Right ventricle myocardium superior (tissue), 1 donor: ENCODE data around the gene MTX3. TPM values are rescaled to one million over a fixed set of nuclear protein-coding genes. Genes with fewer than 3 reads are reported as not detected.

Source experiments
- ATAC-seq: fragments of 200-7000 bp; cut with Tn5 transposase; one replicate; pipeline ENCODE4 v1.9.1; 2020; ENCODE audit warnings: mild to moderate bottlenecking; ENCODE audit not compliant: poor library complexity
- DNase-seq: peaks from one replicate; pipeline ENCODE4 v3.0.0-alpha.2; 2020
- intact Hi-C: fragments of 100-400 bp; cut with DNase I; formaldehyde crosslinking; loops from one replicate; pipeline ENCODE4 v1.11.2; 2022
- total RNA-seq: library from RNA; stranded (reverse); fragmentation: NEBNext Ultra II Directional; extraction: Animal tissue kit (Norgen Biotek cat#: 25700); gene quantifications from one replicate; pipeline ENCODE4 v1.2.1, GENCODE V29; 2021
- donor health status: DM: no; HTN: yes; CAD: no; lungs with severe emphysema.

Gene MTX3
- total RNA-seq, 1 donor from 2014 or later: 8.2 TPM

DNA sequence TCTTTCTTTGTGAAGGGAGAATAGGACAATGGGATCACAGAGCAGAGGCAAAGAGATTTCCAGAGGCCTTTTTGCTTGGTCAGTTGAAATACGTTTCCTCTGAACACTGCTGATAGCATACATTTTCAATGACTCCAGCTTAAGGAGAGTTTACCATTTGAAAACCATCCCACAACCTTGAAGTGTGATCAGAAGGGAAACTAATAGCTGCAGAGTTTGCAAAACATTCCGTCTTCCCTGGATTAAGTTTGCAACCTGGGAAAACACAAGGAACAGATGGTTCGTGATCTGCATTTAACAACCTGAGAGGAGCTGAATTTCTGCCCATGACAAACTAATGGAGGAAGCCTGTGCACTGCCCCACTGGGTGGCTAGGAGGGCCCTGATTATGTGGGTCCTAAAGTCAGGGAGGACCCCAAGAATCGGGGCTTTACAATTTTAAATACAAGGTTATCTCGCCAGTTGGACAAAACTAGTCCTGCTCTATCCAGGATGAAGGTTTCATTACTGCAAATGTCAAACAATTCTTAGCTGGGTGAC lies 35.6 kb downstream of the MTX3 start:
- intact Hi-C loops: no loop called here
- ATAC-seq (no peak), DNase-seq (no peak)

DNA sequence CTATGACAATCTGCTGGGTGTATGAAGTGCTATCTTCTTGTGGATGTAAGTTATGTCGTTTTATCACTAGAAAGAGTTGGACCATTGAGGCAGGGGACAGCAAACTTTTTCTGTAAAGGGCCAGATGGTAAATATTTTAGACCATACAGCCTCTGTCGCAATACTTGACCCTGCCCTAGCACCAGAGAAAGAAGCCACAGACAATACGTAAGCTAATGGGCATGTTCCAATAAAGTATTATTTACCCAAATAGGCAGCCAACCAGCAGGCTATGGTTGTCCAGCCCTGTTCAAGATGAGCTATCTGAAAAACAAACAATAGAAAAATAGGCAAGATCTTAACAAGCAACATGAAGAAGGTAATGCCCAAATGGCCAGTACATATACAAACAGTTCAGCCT lies 36.4 kb downstream of the MTX3 start:
- intact Hi-C loops: no loop called here
- ATAC-seq: no peak
- DNase-seq: no peak

GRCh38 chr5:79947567-79947966 lies 43.5 kb downstream of the MTX3 start:
- intact Hi-C loops: no loop called here
- ATAC-seq (no peak), DNase-seq (no peak)

DNA sequence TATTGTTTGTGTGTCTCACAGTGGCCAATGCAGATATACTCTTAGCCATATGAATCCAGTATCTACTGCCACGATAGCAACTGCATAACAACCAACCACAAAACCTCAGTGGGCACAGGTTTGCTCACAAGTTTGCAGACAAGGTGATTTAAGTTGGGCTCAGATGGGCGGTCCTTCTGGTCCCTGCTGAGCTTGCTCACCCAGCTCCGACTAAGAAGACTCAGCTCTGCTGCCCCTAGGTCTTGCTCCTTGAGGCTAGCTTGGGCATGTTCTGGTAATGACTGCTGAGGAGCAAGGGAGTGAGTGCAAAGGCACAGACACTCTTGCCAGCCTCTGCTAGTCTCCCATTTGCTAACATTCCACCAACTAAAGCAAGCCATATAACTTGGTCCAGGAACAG lies 52.6 kb downstream of the MTX3 start:
- no peak for DNase-seq
- intact Hi-C loops: no loop called here
- ATAC-seq: no peak

GRCh38 chr5:79936646-79937216 lies 54.3 kb downstream of the MTX3 start:
- ATAC-seq (no peak), DNase-seq (no peak)
- intact Hi-C loops: no loop called here

DNA sequence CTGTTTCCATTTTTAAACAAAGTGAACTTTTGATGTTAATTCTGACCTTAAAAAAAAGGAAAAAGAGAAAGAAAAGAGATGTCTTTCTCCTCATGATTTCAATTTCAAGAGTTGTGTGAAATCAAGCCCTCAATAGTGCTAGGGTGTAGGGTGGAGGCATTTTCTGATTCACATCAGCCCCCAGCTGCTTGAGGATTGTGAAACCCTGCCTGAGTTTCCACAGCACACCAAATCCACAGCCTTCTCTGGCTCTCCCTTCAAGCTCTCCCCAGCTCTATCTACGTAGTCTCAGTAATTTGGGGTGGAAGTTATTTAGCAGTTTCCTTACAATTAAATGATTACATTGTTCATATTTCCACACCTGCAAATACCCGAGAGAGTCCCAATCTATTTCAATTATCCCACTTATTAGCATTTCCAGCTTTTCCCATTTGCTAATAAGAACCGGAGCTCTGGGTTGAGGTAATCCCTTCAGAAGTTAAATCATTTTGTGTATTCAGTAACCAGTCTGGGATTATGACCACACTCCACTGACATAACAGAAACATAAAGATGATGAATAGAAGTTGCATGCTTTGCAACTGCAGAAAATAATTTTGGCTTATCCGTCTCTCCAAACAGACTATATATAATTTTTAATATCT lies 54.9 kb downstream of the MTX3 start:
- intact Hi-C loops: no loop called here
- peak; percentile 94 for ATAC-seq
- DNase-seq: no peak

GRCh38 chr5:79934681-79935080 lies 56.4 kb downstream of the MTX3 start:
- intact Hi-C loops: no loop called here
- ATAC-seq: no peak
- no peak for DNase-seq

- intact Hi-C loops: no loop called here
- no peak for DNase-seq
- ATAC-seq: no peak
These were observed 58.3 kb downstream of the MTX3 start for GRCh38 chr5:79932510-79933504.

- DNase-seq (no peak), ATAC-seq (no peak)
- intact Hi-C loops: no loop called here
These were observed 59.2 kb downstream of the MTX3 start for GRCh38 chr5:79931866-79932265.

DNA sequence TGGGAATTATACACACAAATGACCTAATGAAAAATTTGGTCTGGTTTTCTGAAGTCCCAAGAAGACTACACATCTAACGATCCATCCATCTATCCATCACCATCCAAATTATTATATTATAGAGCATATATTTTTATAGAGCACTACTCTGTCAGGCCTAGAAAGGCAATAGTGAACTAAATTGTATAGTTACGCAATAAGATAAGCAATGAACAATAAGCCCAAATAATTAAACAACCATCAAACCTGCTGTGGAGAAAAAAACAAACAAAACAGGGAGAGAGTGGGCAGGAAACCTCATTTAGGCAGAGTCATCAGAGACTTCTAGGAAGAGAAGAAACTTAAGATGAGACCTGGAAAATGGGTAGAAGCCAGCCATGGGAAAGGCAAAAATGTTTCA lies 59.7 kb downstream of the MTX3 start:
- ATAC-seq (no peak), DNase-seq (no peak)
- intact Hi-C loops: no loop called here

DNA sequence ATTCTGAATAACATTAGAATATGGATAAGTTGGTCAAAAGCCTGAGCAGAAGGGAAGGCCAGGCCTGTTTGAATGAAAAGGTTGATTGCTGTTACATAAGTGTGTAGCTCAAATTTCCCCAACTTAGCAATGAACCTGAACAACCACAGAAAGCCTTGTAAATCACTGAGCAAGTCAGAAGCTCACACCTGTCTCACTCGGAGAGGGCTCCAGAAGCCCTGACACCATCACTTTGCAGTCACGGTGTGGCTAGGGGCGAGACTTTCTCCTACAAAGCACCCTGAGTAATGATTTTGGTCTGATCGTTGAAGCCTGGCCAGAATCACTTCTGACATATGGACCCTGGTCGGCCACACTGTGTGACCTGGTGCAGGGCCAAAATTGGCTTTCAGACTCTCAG lies 62.0 kb downstream of the MTX3 start:
- ATAC-seq (no peak), DNase-seq (no peak)
- intact Hi-C loops: no loop called here

Other genes starting within 250 kb of the MTX3 start
- 24.6 TPM for gene THBS4, start 44.1 kb upstream of the MTX3 start, total RNA-seq